AG20443 (cell line): ENCODE results near the gene RNF38.
"Not testable (repeated sequence)": the region's sequence is repeated elsewhere in the genome, so short reads cannot be mapped to it uniquely, and the experiment has no call there.

ENCODE experiments used
- DNase-seq: peaks from one replicate; pipeline ENCODE4 v3.0.0; 2012; ENCODE audit warnings: low spot score, mixed read lengths

Gene RNF38

GRCh38 chr9:36399980-36400331 lies at the start of gene RNF38:
RNF38 (minus strand) TSS chr9:36400269; CDS start chr9:36400108, 161 bp downstream.
- DNase-seq, result no peak

- not testable (repeated sequence) for DNase-seq
These were observed 48.5 kb upstream of the RNF38 start for GRCh38 chr9:36448555-36448954.

- no peak for DNase-seq
These were observed 47.9 kb upstream of the RNF38 start for GRCh38 chr9:36448017-36448416.

GRCh38 chr9:36446678-36447077 lies 46.6 kb upstream of the RNF38 start:
- not testable (repeated sequence) for DNase-seq

GRCh38 chr9:36445800-36446361 lies 45.8 kb upstream of the RNF38 start:
- no peak for DNase-seq

GRCh38 chr9:36444203-36444602 lies 44.1 kb upstream of the RNF38 start:
- DNase-seq, result no peak

- peak; percentile 51 for DNase-seq
These were observed 43.5 kb upstream of the RNF38 start for GRCh38 chr9:36443581-36443980.

GRCh38 chr9:36442710-36443109 lies 42.6 kb upstream of the RNF38 start:
- DNase-seq, result no peak

- no peak for DNase-seq
These were observed 41.9 kb upstream of the RNF38 start for GRCh38 chr9:36441966-36442365.

- DNase-seq, result no peak
These were observed 38.6 kb upstream of the RNF38 start for GRCh38 chr9:36438536-36439236.

- DNase-seq, result no peak
These were observed 37.7 kb upstream of the RNF38 start for GRCh38 chr9:36437790-36438189.

- DNase-seq, result no peak
These were observed 36.8 kb upstream of the RNF38 start for GRCh38 chr9:36436909-36437308.

- no peak for DNase-seq
These were observed 33.3 kb upstream of the RNF38 start for GRCh38 chr9:36433386-36433785.

GRCh38 chr9:36431078-36431477 lies 31.0 kb upstream of the RNF38 start:
- DNase-seq, result no peak

- DNase-seq, result no peak
These were observed 26.9 kb upstream of the RNF38 start for GRCh38 chr9:36426945-36427344.

GRCh38 chr9:36426348-36426747 lies 26.3 kb upstream of the RNF38 start:
- no peak for DNase-seq

GRCh38 chr9:36424289-36425055 lies 24.4 kb upstream of the RNF38 start:
- DNase-seq, result no peak

- DNase-seq, result no peak
These were observed 23.1 kb upstream of the RNF38 start for GRCh38 chr9:36423206-36423605.

- DNase-seq, result no peak
These were observed 16.8 kb upstream of the RNF38 start for GRCh38 chr9:36416890-36417289.

- DNase-seq, result no peak
These were observed 15.9 kb upstream of the RNF38 start for GRCh38 chr9:36415822-36416525.

GRCh38 chr9:36411410-36411809 lies 11.3 kb upstream of the RNF38 start:
- DNase-seq, result not testable (repeated sequence)

- DNase-seq, result not testable (repeated sequence)
These were observed 9.0 kb upstream of the RNF38 start for GRCh38 chr9:36409076-36409475.
